HCEC 1CT (cell line): Measurements from ENCODE around the gene ZNF627.
"Not testable (repeated sequence)": the region's sequence is repeated elsewhere in the genome, so short reads cannot be mapped to it uniquely, and the experiment has no call there.

Source experiments
- DNase-seq: peaks from one replicate; pipeline ENCODE4 v3.0.0-alpha.2; 2017

The ZNF627 gene

GRCh38 chr19:11576227-11576626 lies 21.1 kb upstream of the ZNF627 start:
- DNase-seq = no peak

- no peak for DNase-seq
Observed at GRCh38 chr19:11577451-11578257, 19.6 kb upstream of the ZNF627 start, which contains the start of gene ACP5. Gene ACP5 (minus strand): TSS chr19:11577645. CDS start chr19:11577317, 328 bp downstream.

- no peak for DNase-seq
Observed at GRCh38 chr19:11578258-11579142, 18.8 kb upstream of the ZNF627 start.

- no peak for DNase-seq
Observed at GRCh38 chr19:11580116-11580515, 17.2 kb upstream of the ZNF627 start.

- DNase-seq = no peak
Observed at GRCh38 chr19:11581740-11582139, 15.5 kb upstream of the ZNF627 start.

- no peak for DNase-seq
Observed at GRCh38 chr19:11586331-11586730, 11.0 kb upstream of the ZNF627 start.

GRCh38 chr19:11587302-11587974 lies 9.8 kb upstream of the ZNF627 start:
- DNase-seq = peak; percentile 59

GRCh38 chr19:11587975-11588631 lies 9.2 kb upstream of the ZNF627 start:
- DNase-seq = no peak

- DNase-seq = no peak
Observed at GRCh38 chr19:11594084-11594483, 3.2 kb upstream of the ZNF627 start.

- DNase-seq = no peak
Observed at GRCh38 chr19:11596156-11596555, 1.1 kb upstream of the ZNF627 start.

- DNase-seq = no peak
Observed at GRCh38 chr19:11598103-11598483, 810 bp downstream of the ZNF627 start.

GRCh38 chr19:11598746-11599145 lies 1.5 kb downstream of the ZNF627 start:
- no peak for DNase-seq

GRCh38 chr19:11599704-11600103 lies 2.4 kb downstream of the ZNF627 start:
- DNase-seq = not testable (repeated sequence)

GRCh38 chr19:11606484-11606883 lies 9.2 kb downstream of the ZNF627 start:
- DNase-seq = no peak

- DNase-seq = no peak
Observed at GRCh38 chr19:11611730-11612129, 14.4 kb downstream of the ZNF627 start.

- DNase-seq = no peak
Observed at GRCh38 chr19:11612816-11613511, 15.7 kb downstream of the ZNF627 start.

- no peak for DNase-seq
Observed at GRCh38 chr19:11617180-11618062, 20.1 kb downstream of the ZNF627 start.

GRCh38 chr19:11620553-11620952 lies 23.3 kb downstream of the ZNF627 start:
- DNase-seq = no peak

- DNase-seq = not testable (repeated sequence)
Observed at GRCh38 chr19:11622401-11622800, 25.1 kb downstream of the ZNF627 start.

GRCh38 chr19:11624069-11624463 lies 26.8 kb downstream of the ZNF627 start:
- DNase-seq = peak; percentile 35

GRCh38 chr19:11626252-11626651 lies 29.0 kb downstream of the ZNF627 start:
- no peak for DNase-seq
